Umbilical cord (tissue), 2 donors: ENCODE results near the gene NIM1K. TPM values are rescaled to one million over a fixed set of nuclear protein-coding genes. Genes with fewer than 3 reads are reported as not detected.
"Not testable (repeated sequence)": the region's sequence is repeated elsewhere in the genome, so short reads cannot be mapped to it uniquely, and the experiment has no call there.

ENCODE experiments used
- DNase-seq: peaks from one replicate; pipeline ENCODE4 v3.0.0-alpha.2; 2015; ENCODE audit warnings: low spot score
- total RNA-seq: library from RNA; depleted of rRNA; stranded (reverse); fragments of >200 nt; gene quantifications from one replicate; pipeline ENCODE4 v1.2.3, GENCODE V29; 2014; ENCODE audit warnings: low replicate concordance; ENCODE audit not compliant: insufficient read depth

Gene NIM1K
- total RNA-seq, 1 donor from 2014 or later, result 1.2 TPM

- peak; percentile 5 for DNase-seq
Measured at GRCh38 chr5:43227655-43228054, 35.6 kb downstream of the NIM1K start.

- DNase-seq, result no peak
Measured at GRCh38 chr5:43230707-43231106, 38.7 kb downstream of the NIM1K start.

GRCh38 chr5:43231977-43232376 is 40.0 kb downstream of the NIM1K start:
- no peak for DNase-seq

GRCh38 chr5:43232943-43233833 is 41.2 kb downstream of the NIM1K start:
- no peak for DNase-seq

- DNase-seq, result no peak
Measured at GRCh38 chr5:43233946-43234345, 41.9 kb downstream of the NIM1K start.

GRCh38 chr5:43236653-43237355 is 44.8 kb downstream of the NIM1K start:
- no peak for DNase-seq

- DNase-seq, result no peak
Measured at GRCh38 chr5:43242196-43242595, 50.2 kb downstream of the NIM1K start.

- no peak for DNase-seq
Measured at GRCh38 chr5:43243270-43243669, 51.2 kb downstream of the NIM1K start.

- DNase-seq, result no peak
Measured at GRCh38 chr5:43244823-43245565, 53.0 kb downstream of the NIM1K start.

- DNase-seq, result no peak
Measured at GRCh38 chr5:43245724-43246385, 53.8 kb downstream of the NIM1K start.

GRCh38 chr5:43251754-43252153 is 59.7 kb downstream of the NIM1K start:
- no peak for DNase-seq

- DNase-seq, result no peak
Measured at GRCh38 chr5:43255704-43256103, 63.7 kb downstream of the NIM1K start.

GRCh38 chr5:43256261-43256966 is 64.4 kb downstream of the NIM1K start:
- no peak for DNase-seq

GRCh38 chr5:43258116-43258515 is 66.1 kb downstream of the NIM1K start:
- DNase-seq, result no peak

- DNase-seq, result not testable (repeated sequence)
Measured at GRCh38 chr5:43262269-43262668, 70.2 kb downstream of the NIM1K start.

- DNase-seq, result no peak
Measured at GRCh38 chr5:43268188-43268820, 76.3 kb downstream of the NIM1K start.

GRCh38 chr5:43270645-43271044 is 78.6 kb downstream of the NIM1K start:
- no peak for DNase-seq

GRCh38 chr5:43273552-43273951 is 81.5 kb downstream of the NIM1K start:
- DNase-seq, result no peak

GRCh38 chr5:43274435-43275114 is 82.5 kb downstream of the NIM1K start:
- DNase-seq, result no peak

- peak; percentile 12 for DNase-seq
Measured at GRCh38 chr5:43275391-43275790, 83.4 kb downstream of the NIM1K start.
